ENCODE data around the gene SLC39A2.
"Not testable (repeated sequence)": the region's sequence is repeated elsewhere in the genome, so short reads cannot be mapped to it uniquely, and the experiment has no call there.

The SLC39A2 gene

GRCh38 chr14:20998674-20999366, at the start of gene SLC39A2:
Gene SLC39A2, plus strand, starts transcription at chr14:20999293. Its CDS starts 154 bp downstream, at chr14:20999447.
- no peak for DNase-seq

- DNase-seq = not testable (repeated sequence)
Observed at GRCh38 chr14:20954736-20955537, 44.2 kb upstream of the SLC39A2 start, which contains the start of gene RNASE2. Gene RNASE2, plus strand, starts transcription at chr14:20955487. Its CDS starts 285 bp downstream, at chr14:20955772.

GRCh38 chr14:20955538-20955873, 43.6 kb upstream of the SLC39A2 start:
- not testable (repeated sequence) for DNase-seq

GRCh38 chr14:20956376-20956976, 42.6 kb upstream of the SLC39A2 start:
- no peak for DNase-seq

GRCh38 chr14:20958946-20959345, 40.1 kb upstream of the SLC39A2 start:
- DNase-seq = not testable (repeated sequence)

GRCh38 chr14:20969336-20969735, 29.8 kb upstream of the SLC39A2 start:
- DNase-seq = no peak

- no peak for DNase-seq
Observed at GRCh38 chr14:20970647-20970982, 28.5 kb upstream of the SLC39A2 start.

GRCh38 chr14:20970983-20971704, 27.9 kb upstream of the SLC39A2 start:
- DNase-seq = peak; percentile 90

GRCh38 chr14:20971705-20972021, 27.4 kb upstream of the SLC39A2 start:
- no peak for DNase-seq

GRCh38 chr14:20973501-20973900, 25.6 kb upstream of the SLC39A2 start:
- no peak for DNase-seq

- DNase-seq = no peak
Observed at GRCh38 chr14:20976291-20976690, 22.8 kb upstream of the SLC39A2 start.

- DNase-seq = no peak
Observed at GRCh38 chr14:20978687-20979086, 20.4 kb upstream of the SLC39A2 start.

GRCh38 chr14:20980906-20981305, 18.2 kb upstream of the SLC39A2 start:
- no peak for DNase-seq

- DNase-seq = no peak
Observed at GRCh38 chr14:20982646-20983369, 16.3 kb upstream of the SLC39A2 start.

GRCh38 chr14:20985650-20986049, 13.4 kb upstream of the SLC39A2 start:
- not testable (repeated sequence) for DNase-seq

- no peak for DNase-seq
Observed at GRCh38 chr14:20986811-20987210, 12.3 kb upstream of the SLC39A2 start.

- no peak for DNase-seq
Observed at GRCh38 chr14:20988717-20989470, 10.2 kb upstream of the SLC39A2 start.

GRCh38 chr14:20989471-20989786, 9.7 kb upstream of the SLC39A2 start:
- DNase-seq = no peak

- peak; percentile 96 for DNase-seq
Observed at GRCh38 chr14:20989787-20990600, 9.1 kb upstream of the SLC39A2 start, which contains the start of gene METTL17. Gene METTL17, plus strand, starts transcription at chr14:20989980. Its CDS starts 23 bp downstream, at chr14:20990003.

- DNase-seq = no peak
Observed at GRCh38 chr14:20996521-20996920, 2.6 kb upstream of the SLC39A2 start.

- no peak for DNase-seq
Observed at GRCh38 chr14:20997115-20997514, 2.0 kb upstream of the SLC39A2 start.
